GM18858 (cell line): ENCODE data around the gene COL27A1.
"Not testable (repeated sequence)": the region's sequence is repeated elsewhere in the genome, so short reads cannot be mapped to it uniquely, and the experiment has no call there.

Experiments
- ATAC-seq: cut with Tn5 transposase; IDR thresholded peaks from one replicate; pipeline ENCODE4 v1.9.1; 2021; ENCODE audit not compliant: unreplicated experiment

COL27A1 gene

GRCh38 chr9:114180696-114181606, 25.6 kb downstream of the COL27A1 start:
- no peak for ATAC-seq

- ATAC-seq: no peak
Observed at GRCh38 chr9:114181607-114182409, 26.5 kb downstream of the COL27A1 start.

- ATAC-seq: no peak
Observed at GRCh38 chr9:114183006-114183405, 27.7 kb downstream of the COL27A1 start.

DNA sequence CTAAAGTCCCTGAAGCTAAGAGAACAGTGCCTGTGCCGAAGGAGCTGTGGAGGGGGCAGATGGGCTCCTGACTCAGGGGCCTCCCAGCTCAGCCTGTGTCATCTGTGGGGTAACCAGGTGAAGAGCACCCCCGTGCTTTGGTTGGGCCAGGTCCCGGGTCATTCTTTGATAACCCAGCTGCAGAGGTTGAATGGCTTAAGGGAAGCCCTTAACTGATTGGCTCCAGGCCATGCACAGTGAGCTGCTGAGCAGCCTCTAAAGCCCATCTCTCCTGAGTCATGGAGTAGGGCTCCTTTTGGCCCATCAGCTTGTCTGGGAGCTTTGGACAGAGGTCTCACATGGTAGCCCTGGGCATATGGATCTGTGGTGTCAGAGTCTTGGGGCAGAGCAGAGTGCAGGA, 28.7 kb downstream of the COL27A1 start:
- no peak for ATAC-seq

DNA sequence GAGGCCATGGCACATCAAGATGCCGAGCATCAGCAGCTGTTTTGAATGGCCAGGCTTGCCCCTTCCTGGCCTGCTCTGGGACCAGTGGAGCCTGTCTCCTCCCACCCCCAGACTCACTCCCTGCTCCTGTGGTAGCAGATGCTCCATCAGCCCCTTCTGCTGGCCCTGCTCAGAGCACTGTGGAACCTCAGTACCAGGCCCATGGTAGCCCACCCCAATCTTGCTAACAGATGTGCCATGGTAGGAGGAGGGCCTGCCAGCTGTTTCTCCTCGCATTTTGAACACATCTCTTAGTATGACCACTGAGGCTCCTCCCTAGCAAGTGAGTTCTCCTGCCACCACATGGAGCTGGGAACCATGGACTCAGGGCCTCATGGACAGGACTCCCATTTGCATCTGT, 29.5 kb downstream of the COL27A1 start:
- ATAC-seq: no peak

- ATAC-seq: no peak
Observed at GRCh38 chr9:114185570-114186490, 30.5 kb downstream of the COL27A1 start.

DNA sequence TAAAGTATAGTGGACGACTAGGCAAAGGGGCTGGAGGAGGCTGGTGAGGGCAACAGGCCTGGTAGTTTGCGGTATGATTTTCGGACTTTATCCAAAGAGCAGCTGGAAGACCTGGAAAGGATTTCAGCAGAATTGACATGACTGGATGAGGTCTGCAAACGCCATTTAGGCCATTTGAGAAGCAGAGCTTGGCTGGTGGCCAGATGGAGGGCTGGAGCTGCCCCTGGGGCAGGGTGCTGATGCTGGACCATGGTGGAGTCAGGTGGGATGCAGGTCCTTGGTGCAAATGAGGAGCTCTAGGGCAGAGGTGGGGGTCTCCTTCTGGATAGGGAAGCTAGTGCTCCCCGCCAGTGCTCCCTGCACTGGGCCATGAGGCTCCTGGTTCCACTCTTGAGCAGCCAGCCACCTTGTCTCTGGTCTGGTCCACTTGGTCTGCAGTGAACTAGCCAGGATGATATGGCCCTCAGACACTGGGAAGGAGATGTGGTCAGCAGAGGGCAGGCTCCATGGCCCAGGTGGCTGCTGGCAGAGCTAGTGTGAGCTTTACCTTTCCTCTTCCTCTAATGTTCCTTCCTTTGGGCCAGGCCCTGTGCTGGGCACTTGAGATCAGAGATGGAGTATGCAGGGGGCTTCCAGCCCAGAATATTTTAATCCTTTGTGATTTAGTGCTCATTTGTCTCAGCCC, 31.4 kb downstream of the COL27A1 start:
- no peak for ATAC-seq

- ATAC-seq: no peak
Observed at GRCh38 chr9:114187827-114188226, 32.5 kb downstream of the COL27A1 start.

- no peak for ATAC-seq
Observed at GRCh38 chr9:114189823-114190562, 34.7 kb downstream of the COL27A1 start.

- no peak for ATAC-seq
Observed at GRCh38 chr9:114190563-114190905, 35.2 kb downstream of the COL27A1 start.

DNA sequence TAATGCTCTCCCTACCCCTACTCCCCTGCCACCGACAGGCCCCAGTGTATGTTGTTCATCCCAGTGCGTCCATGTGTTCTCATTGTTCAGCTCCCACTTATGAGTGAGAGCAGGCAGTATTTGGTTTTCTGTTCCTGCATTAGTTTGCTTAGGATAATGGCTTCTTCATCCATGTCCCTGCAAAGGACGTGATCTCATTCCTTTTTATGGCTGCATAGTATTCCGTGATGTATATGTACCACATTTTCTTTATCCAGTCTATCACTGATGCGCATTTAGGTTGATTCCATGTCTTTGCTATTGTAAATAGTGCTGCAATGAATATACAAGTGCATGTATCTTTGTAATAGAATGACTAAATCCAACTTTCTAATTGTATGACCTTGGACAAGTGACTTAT, 36.1 kb downstream of the COL27A1 start:
- ATAC-seq: not testable (repeated sequence)

DNA sequence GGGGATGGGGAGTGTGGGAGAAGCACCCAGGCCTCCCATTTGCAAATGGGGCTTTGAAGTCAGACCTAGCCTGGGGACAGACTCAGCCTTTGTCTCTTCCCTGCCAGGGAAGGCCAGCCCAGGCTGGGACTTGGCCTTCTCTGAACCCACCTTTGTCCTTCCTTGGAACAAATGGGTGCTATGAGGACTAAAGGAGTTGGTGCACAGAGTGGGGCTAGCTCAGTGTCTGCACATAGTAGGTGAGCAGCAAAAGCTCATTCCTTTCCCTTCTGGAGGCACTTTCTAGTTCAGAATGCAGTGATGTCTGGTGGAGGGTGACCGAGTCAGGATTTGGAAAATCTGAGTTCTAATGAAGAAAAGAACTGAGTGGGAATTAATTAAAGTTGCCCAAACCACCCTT, 37.2 kb downstream of the COL27A1 start:
- ATAC-seq: no peak

DNA sequence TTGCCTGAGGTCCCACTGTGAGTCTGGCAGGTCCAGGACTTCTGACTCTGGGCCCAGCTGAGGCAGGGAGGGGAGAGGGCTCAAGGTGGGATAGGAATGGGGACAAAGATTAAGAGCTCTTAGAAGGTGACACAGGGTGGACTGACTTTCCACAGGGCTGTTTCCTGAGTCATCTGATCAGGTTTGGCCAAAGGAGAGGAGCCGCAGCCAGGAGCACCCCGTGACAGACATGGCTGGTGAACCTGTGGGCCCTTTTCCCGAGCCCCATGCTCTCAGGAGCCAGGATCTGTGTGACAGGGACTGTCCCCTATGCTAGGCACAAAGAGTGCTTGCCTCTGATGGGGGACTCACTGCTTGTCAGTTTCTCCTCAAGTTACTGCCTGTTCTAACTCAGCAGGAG, 37.8 kb downstream of the COL27A1 start:
- ATAC-seq: no peak

DNA sequence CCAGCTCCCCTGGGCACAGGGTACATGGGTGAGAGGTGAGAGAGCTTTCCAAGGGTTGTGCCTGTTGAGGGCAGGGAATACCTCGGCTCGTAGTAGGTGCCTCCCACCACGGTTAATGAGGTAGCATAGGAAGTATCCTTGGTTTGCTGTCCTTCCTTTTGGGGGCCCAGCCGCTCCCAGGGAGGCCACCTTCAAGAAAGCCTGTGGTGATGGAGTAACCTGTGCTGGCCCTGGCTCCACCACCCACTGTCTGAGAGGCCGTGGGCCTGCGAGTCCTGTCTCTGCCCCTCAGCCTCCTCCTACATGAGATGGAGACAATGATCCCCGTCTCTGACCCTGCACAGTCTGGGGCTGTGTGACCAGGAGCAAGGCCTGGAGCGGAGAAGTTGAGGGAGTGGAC, 40.8 kb downstream of the COL27A1 start:
- ATAC-seq: no peak

DNA sequence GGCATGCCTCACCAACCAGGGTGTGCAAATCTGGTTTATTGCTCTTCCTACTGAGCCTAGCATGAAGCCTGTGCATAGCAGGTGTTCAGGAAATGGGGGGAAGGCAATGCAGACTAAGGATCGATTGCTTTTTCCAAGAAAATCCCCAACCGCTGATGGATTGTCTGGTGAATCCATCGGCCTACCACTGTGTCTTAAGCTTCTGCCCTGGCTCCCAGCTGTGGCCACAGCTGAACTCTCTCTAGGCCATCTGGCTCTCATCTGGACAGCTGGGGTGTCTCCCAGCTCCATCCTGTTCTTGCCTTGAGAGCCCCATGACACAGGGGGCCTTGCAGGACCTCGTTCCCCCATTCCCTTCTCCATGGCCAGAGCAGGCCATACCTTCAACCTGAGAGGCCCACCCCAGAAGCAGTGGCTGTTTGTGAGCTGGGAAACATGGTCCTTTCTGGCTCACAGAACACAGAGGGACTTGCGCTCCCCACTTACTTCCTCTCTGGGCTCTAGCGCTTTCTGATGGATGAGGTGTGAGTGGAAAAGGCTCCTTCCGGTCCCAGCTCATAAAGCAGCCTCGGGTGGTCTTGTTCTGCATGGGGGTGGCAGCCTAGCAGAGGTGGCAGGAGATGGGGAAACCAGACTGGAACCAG, 41.8 kb downstream of the COL27A1 start:
- no peak for ATAC-seq

- no peak for ATAC-seq
Observed at GRCh38 chr9:114198249-114199040, 43.1 kb downstream of the COL27A1 start.

- no peak for ATAC-seq
Observed at GRCh38 chr9:114200721-114201300, 45.5 kb downstream of the COL27A1 start.

DNA sequence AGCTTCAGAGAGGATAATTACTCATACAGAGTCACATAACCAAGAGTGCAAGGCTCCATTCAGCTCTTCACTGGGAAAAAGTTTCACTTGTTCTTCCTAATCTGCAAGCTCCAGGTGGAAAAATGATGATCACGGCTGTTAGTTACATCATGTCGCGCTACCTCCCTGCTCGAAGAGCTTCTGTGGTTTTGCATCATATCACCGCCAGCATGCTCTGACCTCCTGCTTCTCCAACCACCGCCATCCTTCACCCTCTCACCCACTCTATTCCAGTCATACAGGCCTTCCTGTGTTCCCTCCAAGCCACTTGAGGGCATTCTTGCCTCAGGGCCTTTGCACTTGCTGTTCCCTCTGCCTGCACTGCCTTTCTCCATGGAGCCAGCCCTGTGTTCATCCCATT, 47.1 kb downstream of the COL27A1 start:
- ATAC-seq: no peak
